Measurements from ENCODE around the gene WWOX. TPM values are rescaled to one million over a fixed set of nuclear protein-coding genes. Genes with fewer than 3 reads are reported as not detected.

Gene WWOX
- total and polyA plus RNA-seq, 2 of the 4 experiments (the other 2 are of a cell fraction): 2.7 to 5.4 TPM

GRCh38 chr16:78269256-78269655 lies 169.8 kb downstream of the WWOX start:
- no peak overlapping the region for H4K8ac ChIP-seq (ENCODE audit: low read depth in 2 of 2, low read length in 2 of 2)
- H4K5ac ChIP-seq (ENCODE audit: low read depth, low read length): no peak overlapping the region
- dilution Hi-C loops (cut with HindIII; ENCODE audit: low sequenced_read_pairs, unreplicated experiment) (no loop called here), intact Hi-C loops (cut with micrococcal nuclease) (no loop called here), in situ Hi-C loops (cut with MboI; ENCODE audit: low sequenced_read_pairs) (no loop called here)
- H2AK5ac ChIP-seq (ENCODE audit: low read depth, low read length): no peak overlapping the region
- no peaks in the 10 kb centered on the region for H3K4me1 ChIP-seq (ENCODE audit: control insufficient read depth, insufficient read depth, low read length)
- no peak overlapping the region for H2BK120ac ChIP-seq (ENCODE audit: low read depth, low read length)
- no peaks in the 10 kb centered on the region for H4K20me1 ChIP-seq (ENCODE audit: insufficient read depth, low read length)
- no peak overlapping the region for H3K56ac ChIP-seq (ENCODE audit: extremely low read depth, insufficient read depth, low read length)
- H3K23ac ChIP-seq (ENCODE audit: low read depth, low read length): no peak overlapping the region
- H3K27me3 ChIP-seq (ENCODE audit: control insufficient read depth, insufficient read depth, low read length): no peaks in the 10 kb centered on the region
- no peak overlapping the region for H3K27ac ChIP-seq (ENCODE audit: insufficient read depth, low read length)
- WGBS, 2 experiments (ENCODE audit: extremely low coverage in 2 of 2, insufficient read length in 1 of 2): 60% methylated on average over 1 of the region's 7 CpGs; no CpG with 5 or more reads in 1 of the 2 experiments
- H3K9me3 ChIP-seq (ENCODE audit: control insufficient read depth, insufficient read depth, low read length): peaks cover 20% of the 10 kb centered on the region
- H3K4me3 ChIP-seq (ENCODE audit: insufficient read depth, low read depth, low read length): no peak overlapping the region
- H3K79me1 ChIP-seq (ENCODE audit: low read depth in 1 of 2, low read length in 2 of 2): no peaks in the 10 kb centered on the region
- H3K9ac ChIP-seq (ENCODE audit: low read depth, low read length): no peak overlapping the region
- no peak overlapping the region for H3K4ac ChIP-seq (ENCODE audit: low read depth, low read length)
- TF ChIP-seq CHD1 (IDR thresholded peaks at IDR 0.05; ENCODE audit: low read depth, low read length) (no peak), RCOR1 (IDR thresholded peaks at IDR 0.05; ENCODE audit: insufficient replicate concordance, low read length) (no peak), ELK1 (IDR thresholded peaks at IDR 0.05; ENCODE audit: borderline replicate concordance, low read depth, low read length) (no peak), MXI1 (IDR thresholded peaks at IDR 0.05; ENCODE audit: borderline replicate concordance, low read depth, low read length) (no peak), RAD21 (IDR thresholded peaks at IDR 0.05; ENCODE audit: low read length) (no peak), POLR2A (IDR thresholded peaks at IDR 0.05; ENCODE audit: low read depth, low read length) (no peak), BHLHE40 (IDR thresholded peaks at IDR 0.05; ENCODE audit: low read depth, low read length) (no peak), RFX5 (IDR thresholded peaks at IDR 0.05; ENCODE audit: low read depth, low read length) (no peak), MAFK (IDR thresholded peaks at IDR 0.05; ENCODE audit: low read depth, low read length) (no peak), MAZ (IDR thresholded peaks at IDR 0.05; ENCODE audit: borderline replicate concordance, low read depth, low read length) (no peak), NFE2L2 (IDR thresholded peaks at IDR 0.05; ENCODE audit: low read depth, low read length) (no peak), FOS (IDR thresholded peaks at IDR 0.05; ENCODE audit: low read depth, low read length) (no peak), SMC3 (IDR thresholded peaks at IDR 0.05; ENCODE audit: low read depth, low read length) (no peak), CEBPB (IDR thresholded peaks at IDR 0.05; ENCODE audit: low read depth, low read length) (no peak)
- TF ChIP-seq, protein P1, sequence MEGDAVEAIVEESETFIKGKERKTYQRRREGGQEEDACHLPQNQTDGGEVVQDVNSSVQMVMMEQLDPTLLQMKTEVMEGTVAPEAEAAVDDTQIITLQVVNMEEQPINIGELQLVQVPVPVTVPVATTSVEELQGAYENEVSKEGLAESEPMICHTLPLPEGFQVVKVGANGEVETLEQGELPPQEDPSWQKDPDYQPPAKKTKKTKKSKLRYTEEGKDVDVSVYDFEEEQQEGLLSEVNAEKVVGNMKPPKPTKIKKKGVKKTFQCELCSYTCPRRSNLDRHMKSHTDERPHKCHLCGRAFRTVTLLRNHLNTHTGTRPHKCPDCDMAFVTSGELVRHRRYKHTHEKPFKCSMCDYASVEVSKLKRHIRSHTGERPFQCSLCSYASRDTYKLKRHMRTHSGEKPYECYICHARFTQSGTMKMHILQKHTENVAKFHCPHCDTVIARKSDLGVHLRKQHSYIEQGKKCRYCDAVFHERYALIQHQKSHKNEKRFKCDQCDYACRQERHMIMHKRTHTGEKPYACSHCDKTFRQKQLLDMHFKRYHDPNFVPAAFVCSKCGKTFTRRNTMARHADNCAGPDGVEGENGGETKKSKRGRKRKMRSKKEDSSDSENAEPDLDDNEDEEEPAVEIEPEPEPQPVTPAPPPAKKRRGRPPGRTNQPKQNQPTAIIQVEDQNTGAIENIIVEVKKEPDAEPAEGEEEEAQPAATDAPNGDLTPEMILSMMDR (conservative IDR thresholded peaks at IDR 0.05; ENCODE audit: low read depth, low read length): no peak
- TF ChIP-seq, protein P2, sequence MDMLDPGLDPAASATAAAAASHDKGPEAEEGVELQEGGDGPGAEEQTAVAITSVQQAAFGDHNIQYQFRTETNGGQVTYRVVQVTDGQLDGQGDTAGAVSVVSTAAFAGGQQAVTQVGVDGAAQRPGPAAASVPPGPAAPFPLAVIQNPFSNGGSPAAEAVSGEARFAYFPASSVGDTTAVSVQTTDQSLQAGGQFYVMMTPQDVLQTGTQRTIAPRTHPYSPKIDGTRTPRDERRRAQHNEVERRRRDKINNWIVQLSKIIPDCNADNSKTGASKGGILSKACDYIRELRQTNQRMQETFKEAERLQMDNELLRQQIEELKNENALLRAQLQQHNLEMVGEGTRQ (IDR thresholded peaks at IDR 0.05; ENCODE audit: low read depth, low read length): no peak
- no peak for ATAC-seq (ENCODE audit: low read depth)
- no peaks in the 10 kb centered on the region for H3K9me1 ChIP-seq (ENCODE audit: insufficient read depth, low read length)
- no peak overlapping the region for H3K4me2 ChIP-seq (ENCODE audit: low read depth, low read length)
- no peak for DNase-seq
- H3K14ac ChIP-seq (replicated peaks; ENCODE audit: low read depth, low read length): no peak overlapping the region
- H2BK5ac ChIP-seq (ENCODE audit: low read depth, low read length, poor library complexity, severe bottlenecking): no peak overlapping the region
- H4K91ac ChIP-seq (ENCODE audit: insufficient read depth, low read depth, low read length): no peak overlapping the region
- BruUV-seq (replicated peaks): no TSS peak
- H3K18ac ChIP-seq (ENCODE audit: low read depth, low read length): no peak overlapping the region
- H2BK15ac ChIP-seq (ENCODE audit: low read depth, low read length): no peak overlapping the region
- no peak overlapping the region for H2BK20ac ChIP-seq (ENCODE audit: low read depth, low read length)
- no peak overlapping the region for H2AFZ ChIP-seq (replicated peaks; ENCODE audit: low read length, poor library complexity)
- H3K36me3 ChIP-seq (ENCODE audit: control insufficient read depth, insufficient read depth, low read length): no peaks in the 10 kb centered on the region
- ChIA-PET POLR2A (ENCODE audit: unreplicated experiment) (no interaction called here), CTCF (interaction anchor here (1.0 kb wide), 1 partner anchor 17 kb away, joined by 4 read pairs; no protein-coding TSS in a partner anchor)
- no peak overlapping the region for H2AK9ac ChIP-seq (replicated peaks; ENCODE audit: low read depth, low read length, poor library complexity)
